PC-9 (cell line): ENCODE data around the gene DNAJB12. TPM values are rescaled to one million over a fixed set of nuclear protein-coding genes. Genes with fewer than 3 reads are reported as not detected.
A peak's percentile ranks its signal among the peaks of the same experiment; 100 is the strongest.

Source experiments
- BruUV-seq: library from RNA; stranded (reverse); fragments of 400-500 nt; replicated peaks from 2 replicates; lab custom pipeline; 2021; lab: Mats Ljungman, UMichigan
- CTCF ChIA-PET: fragments of 300-600 bp; sonication (Branson Sonifier 250); formaldehyde crosslinking; loops from one replicate; lab custom pipeline; 2022; ENCODE audit warnings: antibody characterized with exemption; lab: Charles Lee
- POLR2A ChIA-PET: fragments of 300-600 bp; sonication (Branson Sonifier 250); formaldehyde crosslinking; loops from one replicate; lab custom pipeline; 2022; ENCODE audit warnings: antibody characterized with exemption; ENCODE audit not compliant: unreplicated experiment; lab: Charles Lee
- DNase-seq, 2 experiments: peaks; one replicate each; pipeline versions ENCODE4 v3.0.0 to v3.0.0-alpha.2; 2015 to 2022; ENCODE audit warnings: mixed read lengths in 1 of 2
- H2AFZ ChIP-seq: fragments of 200-600 bp; sonication (generic); 2 replicates; pipeline ENCODE4 v1.8.1; 2017; ENCODE audit warnings: antibody characterized with exemption
- H3F3A ChIP-seq: fragments of 200-600 bp; sonication (generic); 2 replicates; pipeline ENCODE4 v1.8.1; 2017; ENCODE audit warnings: antibody characterized with exemption, mild to moderate bottlenecking, low read depth; ENCODE audit not compliant: insufficient read depth
- H3K27ac ChIP-seq: fragments of 200-600 bp; sonication (generic); 2 replicates; pipeline ENCODE4 v1.6.1; 2016; ENCODE audit warnings: mixed run types
- H3K27me3 ChIP-seq: fragments of 200-600 bp; sonication (generic); 2 replicates; pipeline ENCODE4 v1.6.1; 2016; ENCODE audit warnings: low read depth, mixed run types; ENCODE audit not compliant: insufficient read depth
- H3K36me3 ChIP-seq: fragments of 200-600 bp; sonication (generic); 2 replicates; pipeline ENCODE4 v1.6.1; 2016; ENCODE audit warnings: low read depth, mixed run types
- H3K4me1 ChIP-seq: fragments of 200-600 bp; sonication (generic); replicated peaks from 2 replicates; pipeline ENCODE4 v1.6.1; 2016; ENCODE audit warnings: mixed run types; ENCODE audit not compliant: insufficient read depth
- H3K4me2 ChIP-seq: fragments of 200-600 bp; sonication (generic); 2 replicates; pipeline ENCODE4 v1.6.1; 2017; ENCODE audit warnings: mixed run types
- H3K4me3 ChIP-seq: fragments of 200-600 bp; sonication (generic); 2 replicates; pipeline ENCODE4 v1.6.1; 2016; ENCODE audit warnings: mixed run types
- H3K79me2 ChIP-seq: fragments of 200-600 bp; sonication (generic); 2 replicates; pipeline ENCODE4 v1.6.1; 2017; ENCODE audit warnings: low read depth, mixed run types
- H3K9me2 ChIP-seq: fragments of 200-600 bp; sonication (generic); 2 replicates; pipeline ENCODE4 v1.8.1; 2017; ENCODE audit warnings: mild to moderate bottlenecking; ENCODE audit not compliant: insufficient read depth
- H3K9me3 ChIP-seq: fragments of 200-600 bp; sonication (generic); 2 replicates; pipeline ENCODE4 v1.8.1; 2016; ENCODE audit warnings: low read depth; ENCODE audit not compliant: insufficient read depth
- H4K20me1 ChIP-seq: fragments of 200-600 bp; sonication (generic); 2 replicates; pipeline ENCODE4 v1.8.1; 2017; ENCODE audit not compliant: insufficient read depth
- CTCF ChIP-seq: fragments of 200-600 bp; sonication (generic); conservative IDR thresholded peaks from 2 replicates; pipeline ENCODE4 v1.6.1; 2017; ENCODE audit warnings: mixed run types, antibody characterized with exemption, mild to moderate bottlenecking, moderate library complexity
- EZH2 ChIP-seq: fragments of 200-600 bp; sonication (generic); IDR thresholded peaks from 2 replicates; pipeline ENCODE4 v1.8.0; 2017; ENCODE audit warnings: antibody characterized with exemption, low read depth
- intact Hi-C: fragments of 100-400 bp; cut with micrococcal nuclease; formaldehyde crosslinking; loops from one replicate; pipeline ENCODE4 v1.10.0; 2022; ENCODE audit not compliant: unreplicated experiment
- total RNA-seq: library from RNA; stranded (reverse); gene quantifications from 2 replicates; pipeline ENCODE4 v1.2.3, GENCODE V29; 2021

The DNAJB12 gene
- total RNA-seq, 1 experiment from 2014 or later: 46.9 TPM

GRCh38 chr10:72318418-72319262 lies 36.1 kb downstream of the DNAJB12 start:
- POLR2A ChIA-PET: interaction anchor here (0.6 to 1.0 kb wide), 6 partner anchors 26 to 778 kb away, joined by 4 to 20 read pairs (median 8); partner anchors contain the start of gene P4HA1
- peaks cover 81% of the 10 kb centered on the region for H3F3A ChIP-seq
- intact Hi-C loops: no loop called here
- H3K27ac ChIP-seq: peak overlapping the region; percentile 99
- H3K4me2 ChIP-seq: peak overlapping the region; percentile 88
- no peaks in the 10 kb centered on the region for H3K36me3 ChIP-seq
- no peaks in the 10 kb centered on the region for H4K20me1 ChIP-seq
- H3K27me3 ChIP-seq: no peaks in the 10 kb centered on the region
- TSS peak; percentile 32 for BruUV-seq
- no peak overlapping the region for H2AFZ ChIP-seq
- H3K9me2 ChIP-seq: no peaks in the 10 kb centered on the region
- TF ChIP-seq CTCF: no peak
- TF ChIP-seq EZH2: no peak
- DNase-seq: peak; percentile 52 to 84
- CTCF ChIA-PET: interaction anchor here (0.6 to 0.8 kb wide), 6 partner anchors 9 to 1614 kb away, joined by 4 to 13 read pairs (median 8); no protein-coding TSS in a partner anchor
- H3K4me1 ChIP-seq: peaks cover 94% of the 10 kb centered on the region
- no peaks in the 10 kb centered on the region for H3K9me3 ChIP-seq
- H3K4me3 ChIP-seq: peak overlapping the region; percentile 59
- no peaks in the 10 kb centered on the region for H3K79me2 ChIP-seq

GRCh38 chr10:72316748-72317435 lies 37.8 kb downstream of the DNAJB12 start:
- Histone ChIP-seq H3F3A (peaks cover 78% of the 10 kb centered on the region), H2AFZ (no peak overlapping the region), H3K27me3 (no peaks in the 10 kb centered on the region), H3K4me1 (peaks cover 89% of the 10 kb centered on the region), H3K9me2 (no peaks in the 10 kb centered on the region), H3K79me2 (no peaks in the 10 kb centered on the region), H4K20me1 (no peaks in the 10 kb centered on the region), H3K9me3 (no peaks in the 10 kb centered on the region), H3K4me2 (peak overlapping the region; percentile 66), H3K27ac (peak overlapping the region; percentile 95), H3K36me3 (no peaks in the 10 kb centered on the region), H3K4me3 (no peak overlapping the region)
- DNase-seq: no peak
- ChIA-PET POLR2A (no interaction called here), CTCF (no interaction called here)
- TF ChIP-seq CTCF: no peak
- no TSS peak for BruUV-seq
- intact Hi-C loops: no loop called here

GRCh38 chr10:72316386-72316700 lies 38.4 kb downstream of the DNAJB12 start:
- no peak for TF ChIP-seq CTCF
- no peak for TF ChIP-seq EZH2
- BruUV-seq: no TSS peak
- Histone ChIP-seq H3K4me2 (peak overlapping the region; percentile 66), H3K27me3 (no peaks in the 10 kb centered on the region), H3K79me2 (no peaks in the 10 kb centered on the region), H3K36me3 (no peaks in the 10 kb centered on the region), H3K27ac (peak overlapping the region; percentile 95), H2AFZ (no peak overlapping the region), H3F3A (peaks cover 78% of the 10 kb centered on the region), H4K20me1 (no peaks in the 10 kb centered on the region), H3K4me3 (no peak overlapping the region), H3K9me3 (no peaks in the 10 kb centered on the region), H3K9me2 (no peaks in the 10 kb centered on the region), H3K4me1 (peaks cover 89% of the 10 kb centered on the region)
- POLR2A ChIA-PET: no interaction called here
- DNase-seq: no peak
- intact Hi-C loops: no loop called here
- CTCF ChIA-PET: no interaction called here
